Measurements from ENCODE around the gene CHST14.

- TF ChIP-seq CTCF (conservative IDR thresholded peaks at IDR 0.05; ENCODE audit: low read depth, low read length) (no peak), EZH2 (IDR thresholded peaks at IDR 0.05; ENCODE audit: borderline replicate concordance, low read depth, low read length, poor library complexity, severe bottlenecking) (no peak)
Measured at GRCh38 chr15:40486066-40486770, 15.4 kb downstream of the CHST14 start.
